Measurements from ENCODE around the gene NT5C.
A peak's percentile ranks its signal among the peaks of the same experiment; 100 is the strongest.
"Not testable (repeated sequence)": the region's sequence is repeated elsewhere in the genome, so short reads cannot be mapped to it uniquely, and the experiment has no call there.

The NT5C gene

DNA sequence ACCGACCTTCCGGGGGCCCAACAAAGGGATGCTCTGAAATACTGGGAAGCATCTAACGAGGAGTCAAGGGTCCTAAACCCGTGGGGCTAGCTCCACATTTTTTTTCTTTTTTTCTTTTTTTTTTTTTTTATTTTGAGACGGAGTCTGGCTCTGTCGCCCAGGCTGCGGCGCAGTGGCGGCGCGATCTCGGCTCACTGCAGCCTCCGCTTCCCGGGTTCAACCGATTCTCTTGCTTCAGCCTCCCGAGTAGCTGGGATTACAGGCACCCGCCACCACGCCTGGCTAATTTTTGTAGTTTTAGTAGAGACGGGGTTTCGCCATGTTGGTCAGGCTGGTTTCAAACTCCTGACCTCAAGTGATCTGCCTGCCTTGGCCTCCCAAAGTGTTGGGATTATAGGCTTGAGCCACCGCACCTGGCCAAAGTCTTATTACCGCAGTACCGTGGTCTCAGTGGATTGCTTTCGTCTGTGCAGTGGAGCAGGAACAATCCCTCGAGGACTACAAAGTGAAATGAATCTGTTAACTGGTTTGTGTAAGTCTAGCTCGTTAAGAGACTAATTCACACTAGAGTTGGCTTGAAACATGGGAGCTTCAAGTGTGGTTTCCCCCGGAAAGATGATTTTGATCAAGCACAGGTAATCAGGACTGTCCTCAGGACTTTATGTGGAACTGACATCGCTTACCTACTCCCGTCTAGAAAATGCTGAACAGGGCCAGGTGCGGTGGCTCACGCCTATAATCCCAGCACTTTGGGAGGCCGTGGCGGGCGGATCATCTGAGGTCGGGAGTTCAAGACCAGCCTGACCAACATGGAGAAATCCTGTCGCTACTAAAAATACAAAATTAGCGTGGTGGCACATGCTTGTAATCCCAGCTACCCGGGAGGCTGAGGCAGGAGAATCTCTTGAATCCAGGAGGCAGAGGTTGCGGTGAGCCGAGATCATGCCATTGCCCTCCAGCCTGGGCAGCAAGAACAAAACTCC lies 767 bp upstream of the NT5C start:
- POLR2A ChIA-PET: interaction anchor here (0.6 to 5.5 kb wide), 26 partner anchors 10 to 144 kb away, joined by 3 to 68 read pairs (median 7); partner anchors contain the start of genes ARMC7, JPT1, MIF4GD and MRPL58
- DNase-seq (ENCODE audit: extremely low spot score): not testable (repeated sequence)
- peak; percentile 52; the same call in 1 of the 2 replicates for TF ChIP-seq ZNF384 (IDR thresholded peaks at IDR 0.05)
- CTCF ChIA-PET: interaction anchor here (0.6 to 3.2 kb wide), 6 partner anchors 11 to 96 kb away, joined by 3 to 32 read pairs (median 4); no protein-coding TSS in a partner anchor

DNA sequence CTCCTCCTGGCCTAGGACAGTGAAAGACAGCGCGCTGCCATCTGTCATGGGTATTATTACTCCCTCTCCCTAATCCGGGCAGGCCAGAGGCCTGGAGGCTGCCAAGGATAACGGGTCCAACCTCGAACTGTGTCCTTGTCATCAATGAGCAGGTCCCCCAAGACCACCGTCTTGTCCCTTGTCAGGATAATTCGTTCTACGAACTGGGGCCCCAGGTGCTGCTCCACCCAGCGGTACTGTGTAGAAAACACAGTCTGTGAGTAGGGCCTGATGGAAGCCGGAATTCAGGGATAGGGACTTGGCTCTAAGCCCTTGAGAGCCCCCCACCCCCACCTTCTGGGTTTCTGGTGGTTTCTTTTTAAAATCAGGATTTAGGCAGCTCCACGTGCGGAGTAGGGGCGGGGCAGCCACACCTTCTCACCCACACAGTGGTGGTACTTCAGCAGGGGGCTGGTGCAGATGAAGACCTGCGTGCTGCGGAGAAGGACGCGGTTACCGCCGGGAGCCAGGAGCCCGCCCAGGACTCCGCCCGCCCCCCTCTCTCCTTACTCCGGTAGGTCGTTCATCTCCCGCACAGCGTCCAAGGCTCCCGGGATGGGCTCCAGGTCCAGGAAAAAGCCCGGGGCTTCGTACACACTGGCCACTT lies 787 bp downstream of the NT5C start:
- ChIA-PET POLR2A (interaction anchor here (0.7 to 5.5 kb wide), 29 partner anchors 9 to 118 kb away, joined by 3 to 68 read pairs (median 6); partner anchors contain the start of genes ARMC7, JPT1, MRPL58 and NUP85), CTCF (interaction anchor here (0.5 to 3.2 kb wide), 11 partner anchors 9 to 1101 kb away, joined by 3 to 32 read pairs (median 3); partner anchors contain the start of gene MIF4GD)
- DNase-seq (ENCODE audit: extremely low spot score): peak; percentile 72
- TF ChIP-seq ARNT (IDR thresholded peaks at IDR 0.05) (no peak), ZNF384 (IDR thresholded peaks at IDR 0.05) (no peak), ELF4 (IDR thresholded peaks at IDR 0.05) (no peak), FOXA1 (IDR thresholded peaks at IDR 0.05) (no peak), SUZ12 (IDR thresholded peaks at IDR 0.05) (no peak), L3MBTL2 (conservative IDR thresholded peaks at IDR 0.05) (no peak; the same call in 1 of the 2 replicates), NFRKB (IDR thresholded peaks at IDR 0.05) (no peak), FOXM1 (IDR thresholded peaks at IDR 0.05; ENCODE audit: borderline replicate concordance) (no peak), FOXK2 (IDR thresholded peaks at IDR 0.05) (no peak), LEF1 (IDR thresholded peaks at IDR 0.05; ENCODE audit: borderline replicate concordance) (no peak), SP1 (IDR thresholded peaks at IDR 0.05) (no peak), CTBP1 (IDR thresholded peaks at IDR 0.05; ENCODE audit: borderline replicate concordance) (no peak)

DNA sequence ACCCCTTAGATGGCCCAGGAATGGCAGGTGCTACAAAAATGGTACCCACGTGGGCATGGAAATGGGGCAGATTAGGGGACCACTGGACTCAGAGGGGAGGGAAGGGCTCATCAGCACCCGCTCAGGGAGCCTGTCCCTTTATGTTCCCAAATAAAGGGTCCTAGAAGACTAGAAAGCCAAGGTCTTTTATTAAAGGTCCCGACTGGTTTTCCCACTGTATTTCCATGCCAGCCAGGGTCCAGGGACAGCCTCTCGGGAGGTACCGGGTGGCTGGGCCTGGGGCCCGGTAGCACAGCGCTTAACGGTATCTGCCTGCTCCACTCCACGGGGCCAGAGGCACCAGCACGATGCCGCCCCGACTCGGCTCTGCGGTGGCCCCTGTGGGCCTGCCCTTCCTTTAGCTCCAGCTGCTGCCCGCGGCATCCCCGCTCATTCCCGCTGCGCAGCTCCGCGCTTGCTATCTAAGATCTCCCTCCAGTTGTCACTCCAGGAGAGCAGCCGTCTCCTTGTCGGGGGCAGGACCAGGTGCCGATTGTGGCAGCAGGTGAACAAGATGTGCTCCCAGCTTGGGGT lies 1.4 kb downstream of the NT5C start:
- TF ChIP-seq NFRKB (IDR thresholded peaks at IDR 0.05) (no peak), L3MBTL2 (conservative IDR thresholded peaks at IDR 0.05) (no peak), ARNT (IDR thresholded peaks at IDR 0.05) (no peak), FOXM1 (IDR thresholded peaks at IDR 0.05; ENCODE audit: borderline replicate concordance) (no peak), SUZ12 (IDR thresholded peaks at IDR 0.05) (no peak), FOXA1 (IDR thresholded peaks at IDR 0.05) (no peak), HDGF (IDR thresholded peaks at IDR 0.05; ENCODE audit: borderline replicate concordance) (no peak), CTBP1 (IDR thresholded peaks at IDR 0.05; ENCODE audit: borderline replicate concordance) (no peak), ZNF384 (IDR thresholded peaks at IDR 0.05) (no peak), ELF4 (IDR thresholded peaks at IDR 0.05) (no peak), TARDBP (IDR thresholded peaks at IDR 0.05) (no peak), BHLHE40 (IDR thresholded peaks at IDR 0.05; ENCODE audit: borderline replicate concordance) (no peak)
- TF ChIP-seq, protein P1, sequence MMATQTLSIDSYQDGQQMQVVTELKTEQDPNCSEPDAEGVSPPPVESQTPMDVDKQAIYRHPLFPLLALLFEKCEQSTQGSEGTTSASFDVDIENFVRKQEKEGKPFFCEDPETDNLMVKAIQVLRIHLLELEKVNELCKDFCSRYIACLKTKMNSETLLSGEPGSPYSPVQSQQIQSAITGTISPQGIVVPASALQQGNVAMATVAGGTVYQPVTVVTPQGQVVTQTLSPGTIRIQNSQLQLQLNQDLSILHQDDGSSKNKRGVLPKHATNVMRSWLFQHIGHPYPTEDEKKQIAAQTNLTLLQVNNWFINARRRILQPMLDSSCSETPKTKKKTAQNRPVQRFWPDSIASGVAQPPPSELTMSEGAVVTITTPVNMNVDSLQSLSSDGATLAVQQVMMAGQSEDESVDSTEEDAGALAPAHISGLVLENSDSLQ (IDR thresholded peaks at IDR 0.05): no peak
- POLR2A ChIA-PET: interaction anchor here (0.7 to 5.5 kb wide), 20 partner anchors 9 to 117 kb away, joined by 3 to 68 read pairs (median 8); partner anchors contain the start of genes ARMC7, JPT1, MRPL58 and NUP85
- CTCF ChIA-PET: interaction anchor here (0.5 to 3.2 kb wide), 6 partner anchors 8 to 1102 kb away, joined by 3 to 32 read pairs (median 6); no protein-coding TSS in a partner anchor
- DNase-seq (ENCODE audit: extremely low spot score): no peak

DNA sequence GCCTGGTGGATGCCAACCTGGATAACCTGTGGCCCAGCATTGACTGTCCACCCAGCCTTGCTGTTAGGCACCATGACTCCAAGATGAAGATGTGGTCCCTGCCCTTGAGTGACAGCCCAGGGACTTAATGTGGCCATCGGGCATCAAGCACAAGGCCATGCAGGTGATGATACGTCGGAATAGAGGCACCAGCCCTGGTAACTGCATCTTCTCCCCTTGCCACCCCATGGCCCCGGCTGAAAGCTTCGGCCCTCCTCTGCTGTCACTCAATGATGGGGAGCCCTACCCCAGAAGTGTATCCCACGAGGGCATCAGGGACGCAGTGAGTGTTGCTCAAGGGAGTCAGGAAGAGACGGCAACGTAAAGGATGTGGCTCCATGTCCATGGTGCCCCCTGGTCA lies 2.0 kb downstream of the NT5C start:
- ChIA-PET CTCF (interaction anchor here (0.5 to 3.2 kb wide), 3 partner anchors 8 to 88 kb away, joined by 4 to 32 read pairs (median 8); no protein-coding TSS in a partner anchor), POLR2A (interaction anchor here (0.8 to 5.5 kb wide), 7 partner anchors 13 to 117 kb away, joined by 3 to 68 read pairs (median 6); partner anchors contain the start of genes JPT1 and MRPL58)
- no peak for DNase-seq (ENCODE audit: extremely low spot score)
- TF ChIP-seq, protein P1 (IDR thresholded peaks at IDR 0.05): peak; percentile 63; the same call in 1 of the 2 replicates
- TF ChIP-seq FOXA1 (IDR thresholded peaks at IDR 0.05): no peak

DNA sequence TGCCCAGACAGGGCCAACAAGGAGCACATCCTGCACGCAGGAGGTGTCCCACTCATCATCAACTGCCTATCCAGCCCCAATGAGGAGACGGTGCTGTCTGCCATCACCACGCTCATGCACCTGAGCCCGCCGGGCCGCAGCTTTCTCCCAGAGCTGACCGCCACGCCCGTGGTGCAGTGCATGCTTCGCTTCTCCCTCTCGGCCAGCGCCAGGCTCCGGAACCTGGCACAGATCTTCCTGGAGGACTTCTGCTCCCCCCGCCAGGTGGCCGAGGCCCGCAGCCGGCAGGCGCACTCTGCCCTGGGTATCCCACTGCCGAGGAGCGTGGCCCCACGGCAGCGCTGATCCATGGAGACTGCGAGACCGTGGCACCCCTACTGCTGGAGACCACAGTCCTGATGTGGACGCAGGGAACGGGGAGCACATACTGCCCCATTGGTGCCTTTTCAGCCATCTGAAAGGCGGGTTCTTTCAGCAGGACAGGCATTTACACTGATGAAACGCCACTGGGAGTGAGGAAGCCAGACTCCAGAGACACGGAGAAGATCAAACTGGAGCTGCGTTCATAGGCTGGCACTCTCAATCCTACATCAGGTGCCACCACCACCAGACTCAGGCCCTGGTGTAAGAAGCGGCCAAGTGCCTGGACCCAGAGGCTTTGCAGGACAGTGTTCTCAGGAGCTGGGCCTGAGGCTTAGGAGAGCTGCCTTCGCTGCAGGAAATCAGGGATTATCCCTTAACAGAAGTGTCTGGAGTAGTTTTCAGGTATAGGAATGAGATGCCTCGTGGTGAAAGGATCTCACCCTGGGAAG lies 2.6 kb downstream of the NT5C start:
- TF ChIP-seq ZNF384 (IDR thresholded peaks at IDR 0.05): no peak
- TF ChIP-seq FOXA1 (IDR thresholded peaks at IDR 0.05): no peak
- CTCF ChIA-PET: interaction anchor here (0.5 to 3.2 kb wide), 2 partner anchors 15 to 88 kb away, joined by 4 to 32 read pairs; no protein-coding TSS in a partner anchor
- DNase-seq (ENCODE audit: extremely low spot score): no peak
- POLR2A ChIA-PET: interaction anchor here (0.8 to 5.5 kb wide), 5 partner anchors 13 to 116 kb away, joined by 3 to 68 read pairs (median 6); partner anchors contain the start of genes JPT1 and MRPL58

DNA sequence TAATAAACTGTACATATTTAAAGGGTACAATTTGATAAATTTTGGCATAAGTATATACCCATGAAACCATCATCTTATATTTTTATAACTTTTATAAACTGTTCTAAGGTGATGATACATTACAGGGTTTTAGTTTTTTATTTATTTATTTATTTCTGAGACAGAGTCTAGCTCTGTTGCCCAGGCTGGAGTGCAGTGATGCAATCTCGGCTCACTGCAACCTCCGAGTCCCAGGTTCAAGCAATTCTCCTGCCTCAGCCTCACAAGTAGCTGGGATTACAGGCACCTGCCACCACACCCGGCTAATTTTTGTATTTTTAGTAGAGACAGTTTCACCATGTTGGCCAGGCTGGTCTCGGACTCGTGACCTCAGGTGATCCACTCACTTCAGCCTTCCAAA lies 3.6 kb downstream of the NT5C start:
- DNase-seq (ENCODE audit: extremely low spot score): not testable (repeated sequence)
- ChIA-PET POLR2A (interaction anchor here (5.5 kb wide), 1 partner anchor 12 kb away, joined by 68 read pairs; no protein-coding TSS in a partner anchor), CTCF (interaction anchor here (0.6 to 4.7 kb wide), 2 partner anchors 13 to 74 kb away, joined by 6 to 25 read pairs; no protein-coding TSS in a partner anchor)

Data from HEK293T (cell line).